Naive B cell (primary cell): Measurements from ENCODE around the gene SCAP. TPM values are rescaled to one million over a fixed set of nuclear protein-coding genes. Genes with fewer than 3 reads are reported as not detected.

Experiments
- ATAC-seq, 2 donors: fragments of 150-1000 bp; cut with Tn5 transposase; 2 replicates each; pipeline ENCODE4 v1.10.0; 2021; ENCODE audit warnings: low read depth in 2 of 2, mild to moderate bottlenecking in 2 of 2, moderate library complexity in 2 of 2
- DNase-seq: peaks from one replicate; pipeline ENCODE4 v3.0.0; 2022
- H3K27ac Mint-ChIP-seq, 6 donors: one replicate each; pipeline ENCODE4 v1.8.0; 2020 to 2022; ENCODE audit warnings: mild to moderate bottlenecking in 6 of 6, mixed read lengths in 6 of 6, moderate library complexity in 5 of 6, inconsistent platforms in 2 of 6
- H3K27me3 Mint-ChIP-seq, 3 donors: one replicate each; pipeline ENCODE4 v1.8.0; 2021 to 2022; ENCODE audit warnings: mixed read lengths in 3 of 3, mild to moderate bottlenecking in 1 of 3
- H3K36me3 Mint-ChIP-seq, 2 donors: one replicate each; pipeline ENCODE4 v1.8.0; 2020 to 2022; ENCODE audit warnings: mixed read lengths in 2 of 2, inconsistent platforms in 1 of 2, mild to moderate bottlenecking in 1 of 2
- H3K4me1 Mint-ChIP-seq, 3 donors: one replicate each; pipeline ENCODE4 v1.8.0; 2020 to 2022; ENCODE audit warnings: mixed read lengths in 3 of 3, inconsistent platforms in 1 of 3, mild to moderate bottlenecking in 1 of 3, moderate library complexity in 1 of 3
- H3K4me3 Mint-ChIP-seq, 8 donors: one replicate each; pipeline ENCODE4 v1.8.0; 2020 to 2022; ENCODE audit warnings: mild to moderate bottlenecking in 8 of 8, mixed read lengths in 8 of 8, moderate library complexity in 8 of 8, inconsistent platforms in 2 of 8
- H3K9me3 Mint-ChIP-seq, 7 donors: one replicate each; pipeline ENCODE4 v1.8.0; 2020 to 2022; ENCODE audit warnings: mixed read lengths in 7 of 7, mild to moderate bottlenecking in 5 of 7, inconsistent platforms in 2 of 7, moderate library complexity in 1 of 7
- polyA plus RNA-seq, 6 donors: library from polyadenylated mRNA; unstranded; fragments of 300-500 nt; fragmentation: Illumina TruSeq; gene quantifications; one replicate each; pipeline ENCODE4 v1.2.3, GENCODE V29; 2021; ENCODE audit warnings: low read depth in 6 of 6

Gene SCAP
- polyA plus RNA-seq, 6 donors from 2014 or later = 16.7 to 54.1 (median 34.8) TPM

- DNase-seq (no peak), ATAC-seq (no peak)
- no peaks in the 10 kb centered on the region for H3K9me3 Mint-ChIP-seq
- no peaks in the 10 kb centered on the region for H3K36me3 Mint-ChIP-seq
- no peaks in the 10 kb centered on the region for H3K27me3 Mint-ChIP-seq
- H3K27ac Mint-ChIP-seq = peak overlapping the region in 3 of 6 donors; percentile 22 to 77 (median 29)
- no peak overlapping the region for H3K4me3 Mint-ChIP-seq
- peaks cover 17 to 21% (median 18%) of the 10 kb centered on the region in 3 donors for H3K4me1 Mint-ChIP-seq
Observed at GRCh38 chr3:47413751-47414150, 62.0 kb downstream of the SCAP start.

- H3K27me3 Mint-ChIP-seq = no peaks in the 10 kb centered on the region
- DNase-seq (no peak), ATAC-seq (no peak)
- H3K4me3 Mint-ChIP-seq = peak overlapping the region in 1 of 8 donors; percentile 21
- H3K27ac Mint-ChIP-seq = peak overlapping the region in 5 of 6 donors; percentile 30 to 77 (median 42)
- H3K9me3 Mint-ChIP-seq = no peaks in the 10 kb centered on the region
- no peaks in the 10 kb centered on the region for H3K36me3 Mint-ChIP-seq
- H3K4me1 Mint-ChIP-seq = peaks cover 17 to 21% (median 18%) of the 10 kb centered on the region in 3 donors
Observed at GRCh38 chr3:47412842-47413520, 62.8 kb downstream of the SCAP start.

GRCh38 chr3:47412453-47412756 lies 63.3 kb downstream of the SCAP start:
- Mint-ChIP-seq H3K4me3 (no peak overlapping the region), H3K4me1 (peaks cover 17 to 21% (median 18%) of the 10 kb centered on the region in 3 donors), H3K27ac (no peak overlapping the region), H3K9me3 (no peaks in the 10 kb centered on the region), H3K27me3 (no peaks in the 10 kb centered on the region), H3K36me3 (no peaks in the 10 kb centered on the region)
- ATAC-seq (no peak), DNase-seq (no peak)

GRCh38 chr3:47411696-47412452 lies 63.9 kb downstream of the SCAP start:
- H3K27me3 Mint-ChIP-seq = no peaks in the 10 kb centered on the region
- no peaks in the 10 kb centered on the region for H3K36me3 Mint-ChIP-seq
- H3K4me1 Mint-ChIP-seq = peaks cover 17 to 21% (median 18%) of the 10 kb centered on the region in 3 donors
- no peak for DNase-seq
- no peaks in the 10 kb centered on the region for H3K9me3 Mint-ChIP-seq
- H3K4me3 Mint-ChIP-seq = no peak overlapping the region
- no peak overlapping the region for H3K27ac Mint-ChIP-seq
- no peak for ATAC-seq

GRCh38 chr3:47410801-47411646 lies 64.7 kb downstream of the SCAP start:
- no peaks in the 10 kb centered on the region for H3K36me3 Mint-ChIP-seq
- peaks cover 15 to 20% (median 18%) of the 10 kb centered on the region in 3 donors for H3K4me1 Mint-ChIP-seq
- no peaks in the 10 kb centered on the region for H3K27me3 Mint-ChIP-seq
- H3K27ac Mint-ChIP-seq = no peak overlapping the region
- no peak overlapping the region for H3K4me3 Mint-ChIP-seq
- ATAC-seq = no peak
- no peaks in the 10 kb centered on the region for H3K9me3 Mint-ChIP-seq
- no peak for DNase-seq

- Mint-ChIP-seq H3K4me1 (peaks cover 11 to 17% (median 17%) of the 10 kb centered on the region in 3 donors), H3K27ac (peak overlapping the region in 1 of 6 donors; percentile 77), H3K27me3 (no peaks in the 10 kb centered on the region), H3K4me3 (no peak overlapping the region), H3K36me3 (no peaks in the 10 kb centered on the region), H3K9me3 (no peaks in the 10 kb centered on the region)
- DNase-seq (no peak), ATAC-seq (no peak)
Observed at GRCh38 chr3:47410417-47410720, 65.4 kb downstream of the SCAP start.

- no peak for DNase-seq
- H3K27me3 Mint-ChIP-seq = no peaks in the 10 kb centered on the region
- peaks cover 7 to 12% (median 12%) of the 10 kb centered on the region in 3 donors for H3K4me1 Mint-ChIP-seq
- H3K4me3 Mint-ChIP-seq = no peak overlapping the region
- no peak overlapping the region for H3K27ac Mint-ChIP-seq
- H3K36me3 Mint-ChIP-seq = no peaks in the 10 kb centered on the region
- no peaks in the 10 kb centered on the region for H3K9me3 Mint-ChIP-seq
- no peak for ATAC-seq
Observed at GRCh38 chr3:47409688-47410416, 65.9 kb downstream of the SCAP start.

- ATAC-seq (no peak), DNase-seq (no peak)
- no peaks in the 10 kb centered on the region for H3K27me3 Mint-ChIP-seq
- H3K4me1 Mint-ChIP-seq = peaks cover 4 to 7% (median 7%) of the 10 kb centered on the region in 3 donors
- no peak overlapping the region for H3K4me3 Mint-ChIP-seq
- H3K27ac Mint-ChIP-seq = no peak overlapping the region
- H3K36me3 Mint-ChIP-seq = no peaks in the 10 kb centered on the region
- H3K9me3 Mint-ChIP-seq = no peaks in the 10 kb centered on the region
Observed at GRCh38 chr3:47409284-47409683, 66.5 kb downstream of the SCAP start.

- no peak overlapping the region for H3K4me3 Mint-ChIP-seq
- no peak for ATAC-seq
- no peaks in the 10 kb centered on the region for H3K9me3 Mint-ChIP-seq
- no peaks in the 10 kb centered on the region for H3K36me3 Mint-ChIP-seq
- H3K27ac Mint-ChIP-seq = no peak overlapping the region
- no peaks in the 10 kb centered on the region for H3K27me3 Mint-ChIP-seq
- H3K4me1 Mint-ChIP-seq = peaks cover 6 to 7% (median 7%) of the 10 kb centered on the region in 3 donors
- no peak for DNase-seq
Observed at GRCh38 chr3:47408839-47409229, 66.9 kb downstream of the SCAP start.

GRCh38 chr3:47407896-47408838 lies 67.6 kb downstream of the SCAP start:
- Mint-ChIP-seq H3K27ac (peak overlapping the region in 2 of 6 donors; percentile 43 to 75), H3K4me1 (peaks cover 4 to 7% (median 7%) of the 10 kb centered on the region in 3 donors), H3K4me3 (no peak overlapping the region), H3K9me3 (no peaks in the 10 kb centered on the region), H3K36me3 (no peaks in the 10 kb centered on the region), H3K27me3 (no peaks in the 10 kb centered on the region)
- DNase-seq (no peak), ATAC-seq (no peak)

GRCh38 chr3:47407237-47407636 lies 68.5 kb downstream of the SCAP start:
- H3K4me1 Mint-ChIP-seq = peaks cover 0 to 7% (median 7%) of the 10 kb centered on the region in 3 donors
- H3K27me3 Mint-ChIP-seq = no peaks in the 10 kb centered on the region
- no peaks in the 10 kb centered on the region for H3K36me3 Mint-ChIP-seq
- peak overlapping the region in 2 of 6 donors; percentile 43 to 75 for H3K27ac Mint-ChIP-seq
- no peak overlapping the region for H3K4me3 Mint-ChIP-seq
- no peaks in the 10 kb centered on the region for H3K9me3 Mint-ChIP-seq
- no peak for ATAC-seq
- DNase-seq = no peak

- H3K4me3 Mint-ChIP-seq = no peak overlapping the region
- H3K4me1 Mint-ChIP-seq = peaks cover 0 to 7% (median 7%) of the 10 kb centered on the region in 3 donors
- DNase-seq (no peak), ATAC-seq (no peak)
- H3K9me3 Mint-ChIP-seq = no peaks in the 10 kb centered on the region
- no peaks in the 10 kb centered on the region for H3K36me3 Mint-ChIP-seq
- H3K27me3 Mint-ChIP-seq = no peaks in the 10 kb centered on the region
- H3K27ac Mint-ChIP-seq = no peak overlapping the region
Observed at GRCh38 chr3:47406762-47407149, 69.0 kb downstream of the SCAP start.
